HCT116 (cell line): Measurements from ENCODE around the gene MARVELD1. TPM values are rescaled to one million over a fixed set of nuclear protein-coding genes. Genes with fewer than 3 reads are reported as not detected.
A peak's percentile ranks its signal among the peaks of the same experiment; 100 is the strongest.

ENCODE experiments used
- ATAC-seq: fragments of 200-7000 bp; cut with Tn5 transposase; 2 replicates; pipeline ENCODE4 v1.9.1; 2020; ENCODE audit warnings: mild to moderate bottlenecking, moderate library complexity
- BruUV-seq: library from RNA; stranded (reverse); fragments of 400-500 nt; replicated peaks from 2 replicates; lab custom pipeline; 2021; lab: Mats Ljungman, UMichigan
- CTCF ChIA-PET: fragments of 300-600 bp; sonication (Branson Sonifier 250); formaldehyde crosslinking; loops from one replicate; lab custom pipeline; 2021; ENCODE audit warnings: antibody characterized with exemption; lab: Charles Lee
- POLR2A ChIA-PET: fragments of 300-600, 350-600 bp; sonication (Branson Sonifier 250); formaldehyde crosslinking; loops from one replicate; lab custom pipeline; 2021; ENCODE audit warnings: antibody characterized with exemption; lab: Charles Lee
- RAD21 ChIA-PET, 2 experiments: fragments of 300-600 bp; sonication (Branson Sonifier 250); formaldehyde crosslinking; loops; one replicate each; lab custom pipeline; 2023; ENCODE audit warnings: low total read pairs in 2 of 2; ENCODE audit not compliant: uncharacterized antibody in 2 of 2, unreplicated experiment in 2 of 2, low non-redundant PET in 1 of 2; lab: Charles Lee
- DNase-seq: peaks from one replicate; pipeline ENCODE4 v3.0.0-alpha.2; 2010; ENCODE audit warnings: low read depth, low spot score
- H2AFZ ChIP-seq: fragments of 200-600 bp; shearing (Covaris generic), sonication (generic); 2 replicates; pipeline ENCODE4 v1.6.1; 2017; ENCODE audit warnings: low read depth, mixed run types, mixed read lengths, antibody characterized with exemption, low read length; ENCODE audit not compliant: poor library complexity, severe bottlenecking
- H3K27ac ChIP-seq: 2 replicates; pipeline ENCODE4 v1.5.1; 2012; ENCODE audit warnings: low read depth, low read length
- H3K27me3 ChIP-seq: fragments of 200-600 bp; sonication (generic); 2 replicates; pipeline ENCODE4 v1.6.1; 2016; ENCODE audit warnings: mixed run types, low read length, mixed read lengths; ENCODE audit not compliant: insufficient read depth
- H3K36me3 ChIP-seq, 2 experiments: fragments of 200-500 bp in 1 of 2; fragments of 200-600 bp in 1 of 2; sonication (Bioruptor generic) in 1 of 2; sonication (generic) in 1 of 2; 2 replicates each; pipeline versions ENCODE4 v1.5.1 to v1.6.1; 2014 to 2016; ENCODE audit warnings: low read length in 2 of 2, inconsistent platforms in 1 of 2, mixed read lengths in 1 of 2, mixed run types in 1 of 2; ENCODE audit not compliant: insufficient read depth in 2 of 2, control insufficient read depth in 1 of 2
- H3K4me1 ChIP-seq, 2 experiments: fragments of 200-600 bp in 1 of 2; sonication (generic) in 1 of 2; 2 replicates each; pipeline versions ENCODE4 v1.5.1 to v1.6.1; 2012 to 2017; ENCODE audit warnings: low read length in 2 of 2, inconsistent platforms in 1 of 2, mild to moderate bottlenecking in 1 of 2, mixed read lengths in 1 of 2, mixed run types in 1 of 2, moderate library complexity in 1 of 2; ENCODE audit not compliant: insufficient read depth in 2 of 2, control insufficient read depth in 1 of 2
- H3K4me2 ChIP-seq: fragments of 200-600 bp; sonication (generic); 2 replicates; pipeline ENCODE4 v1.6.1; 2017; ENCODE audit warnings: mixed run types, low read length, mixed read lengths
- H3K4me3 ChIP-seq, 2 experiments: fragments of 200-600 bp in 1 of 2; sonication (generic) in 1 of 2; replicated peaks in 1 of 2; 2 replicates each; pipeline ENCODE4 v1.5.1; 2011 to 2016; ENCODE audit warnings: low read length in 2 of 2, control low read depth in 1 of 2, low read depth in 1 of 2, mild to moderate bottlenecking in 1 of 2, mixed read lengths in 1 of 2, mixed run types in 1 of 2
- H3K79me2 ChIP-seq: fragments of 200-600 bp; sonication (generic); 2 replicates; pipeline ENCODE4 v1.6.1; 2017; ENCODE audit warnings: mild to moderate bottlenecking, mixed run types, low read length, moderate library complexity, mixed read lengths; ENCODE audit not compliant: insufficient read depth
- H3K9ac ChIP-seq: fragments of 200-600 bp; sonication (generic); 2 replicates; pipeline ENCODE4 v1.6.1; 2016; ENCODE audit warnings: low read length, mixed read lengths
- H3K9me2 ChIP-seq: fragments of 200-600 bp; sonication (generic), shearing (Covaris generic); 2 replicates; pipeline ENCODE4 v1.6.1; 2017; ENCODE audit warnings: mixed run types, mild to moderate bottlenecking, moderate library complexity; ENCODE audit not compliant: insufficient read depth
- H3K9me3 ChIP-seq, 2 experiments: fragments of 200-500 bp in 1 of 2; fragments of 200-600 bp in 1 of 2; sonication (Bioruptor generic) in 1 of 2; sonication (generic) in 1 of 2; 2 replicates each; pipeline ENCODE4 v1.6.1; 2014 to 2017; ENCODE audit warnings: low read length in 2 of 2, mixed read lengths in 2 of 2, inconsistent platforms in 1 of 2, low read depth in 1 of 2, mild to moderate bottlenecking in 1 of 2, mixed run types in 1 of 2, moderate library complexity in 1 of 2; ENCODE audit not compliant: control insufficient read depth in 1 of 2, insufficient read depth in 1 of 2
- H4K20me1 ChIP-seq: fragments of 200-600 bp; sonication (generic), shearing (Covaris generic); 2 replicates; pipeline ENCODE4 v1.6.1; 2017; ENCODE audit warnings: mixed run types, mild to moderate bottlenecking, moderate library complexity; ENCODE audit not compliant: insufficient read depth
- CBX3 ChIP-seq: IDR thresholded peaks from 2 replicates; pipeline ENCODE4 v1.6.1; 2012; ENCODE audit warnings: low read depth
- CEBPB ChIP-seq: IDR thresholded peaks from 2 replicates; pipeline ENCODE4 v1.6.1; 2012; ENCODE audit warnings: low read depth
- EGR1 ChIP-seq: IDR thresholded peaks from 2 replicates; pipeline ENCODE4 v1.6.1; 2012; ENCODE audit warnings: low read depth
- ELF1 ChIP-seq: IDR thresholded peaks from 2 replicates; pipeline ENCODE4 v1.6.1; 2012; ENCODE audit warnings: low read depth, borderline replicate concordance
- EZH2 ChIP-seq: fragments of 200-600 bp; sonication (generic); IDR thresholded peaks from 2 replicates; pipeline ENCODE4 v1.6.1; 2017; ENCODE audit warnings: antibody characterized with exemption, mixed run types
- EZH2phosphoT487 ChIP-seq: fragments of 200-600 bp; IDR thresholded peaks from 2 replicates; pipeline ENCODE4 v1.6.1; 2018; ENCODE audit warnings: antibody characterized with exemption, borderline replicate concordance
- FOSL1 ChIP-seq: IDR thresholded peaks from 2 replicates; pipeline ENCODE4 v1.6.1; 2012; ENCODE audit warnings: low read depth
- JUND ChIP-seq: IDR thresholded peaks from 2 replicates; pipeline ENCODE4 v1.6.1; 2012
- POLR2A ChIP-seq: IDR thresholded peaks from 2 replicates; pipeline ENCODE4 v1.7.0; 2011; ENCODE audit warnings: borderline replicate concordance; ENCODE audit not compliant: insufficient read depth, insufficient read length; ENCODE audit errors: extremely low read depth
- RAD21 ChIP-seq: IDR thresholded peaks from 2 replicates; pipeline ENCODE4 v1.6.1; 2012; ENCODE audit warnings: low read depth, mild to moderate bottlenecking
- SIN3A ChIP-seq: IDR thresholded peaks from 2 replicates; pipeline ENCODE4 v1.6.1; 2012; ENCODE audit warnings: low read depth
- SP1 ChIP-seq: IDR thresholded peaks from 2 replicates; pipeline ENCODE4 v1.6.1; 2012; ENCODE audit warnings: low read depth
- SRF ChIP-seq: IDR thresholded peaks from 2 replicates; pipeline ENCODE4 v1.6.1; 2012; ENCODE audit warnings: low read depth
- TCF7L2 ChIP-seq: IDR thresholded peaks from 2 replicates; pipeline ENCODE4 v1.7.0; 2011; ENCODE audit warnings: borderline replicate concordance, inconsistent platforms; ENCODE audit not compliant: insufficient read depth, insufficient read length; ENCODE audit errors: extremely low read depth
- YY1 ChIP-seq: IDR thresholded peaks from 2 replicates; pipeline ENCODE4 v1.6.1; 2011; ENCODE audit warnings: low read length, low read depth, moderate library complexity, mild to moderate bottlenecking; ENCODE audit not compliant: insufficient replicate concordance; ENCODE audit errors: extremely low read depth
- ZFX ChIP-seq: fragments of 450-650 bp; IDR thresholded peaks from 2 replicates; pipeline ENCODE4 v1.6.1; 2017
- ZNF274 ChIP-seq: fragments of 200-500 bp; sonication (Bioruptor generic); IDR thresholded peaks from 2 replicates; pipeline ENCODE4 v1.6.1; 2014; ENCODE audit warnings: mild to moderate bottlenecking, low read depth, low read length, inconsistent platforms
- intact Hi-C: fragments of 100-400 bp; cut with micrococcal nuclease; formaldehyde crosslinking; loops from 2 replicates; pipeline ENCODE4 v1.10.0; 2022
- total RNA-seq: library from RNA; stranded (reverse); gene quantifications from one replicate; pipeline ENCODE4 v1.2.1, GENCODE V29; 2021; ENCODE audit not compliant: unreplicated experiment
- TF ChIP-seq, protein P1 (sequence below), 3 experiments: fragments of 200-600 bp in 1 of 3; sonication (generic) in 1 of 3; IDR thresholded peaks in 2 of 3; conservative IDR thresholded peaks in 1 of 3; 2 replicates each; pipeline ENCODE4 v1.5.1; 2012 to 2017; ENCODE audit warnings: low read depth in 2 of 3, low read length in 2 of 3, antibody characterized with exemption in 1 of 3, borderline replicate concordance in 1 of 3, control low read depth in 1 of 3, mild to moderate bottlenecking in 1 of 3, mixed read lengths in 1 of 3, mixed run types in 1 of 3, moderate library complexity in 1 of 3; ENCODE audit not compliant: insufficient read depth in 1 of 3
- TF ChIP-seq, protein P2 (sequence below): IDR thresholded peaks from 2 replicates; pipeline ENCODE4 v1.6.1; 2012; ENCODE audit warnings: low read depth
- TF ChIP-seq, protein P3 (sequence below): IDR thresholded peaks from 2 replicates; pipeline ENCODE4 v1.6.1; 2011; ENCODE audit warnings: mild to moderate bottlenecking, low read length, moderate library complexity; ENCODE audit not compliant: insufficient replicate concordance; ENCODE audit errors: extremely low read depth
- TF ChIP-seq, protein P4 (sequence below): IDR thresholded peaks from 2 replicates; pipeline ENCODE4 v1.6.1; 2012

The MARVELD1 gene
- total RNA-seq, 1 experiment from 2014 or later: 36.1 TPM

DNA sequence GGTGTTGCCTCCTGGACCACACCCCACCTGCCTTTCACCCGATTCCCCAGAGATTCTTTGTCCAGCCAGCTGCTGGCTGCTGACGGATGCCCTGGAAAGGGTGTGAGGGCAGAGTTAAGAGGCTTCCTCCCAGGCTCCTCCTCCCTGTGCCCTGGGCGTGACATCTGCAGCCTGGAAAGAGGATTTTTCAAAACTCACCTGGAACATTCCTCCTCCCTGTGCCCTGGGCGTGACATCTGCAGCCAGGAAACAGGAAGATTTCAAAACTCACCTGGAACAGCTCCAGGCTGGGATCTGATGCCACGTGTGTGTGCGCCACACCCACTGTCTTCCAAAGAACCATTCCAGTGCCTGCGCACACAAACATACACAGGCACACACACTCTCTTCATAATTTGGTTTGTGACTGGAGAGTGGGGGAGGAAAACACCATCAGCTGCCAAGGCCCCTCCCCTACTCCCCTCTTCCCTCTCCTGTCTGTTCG lies 5.2 kb downstream of the MARVELD1 start:
- Histone ChIP-seq H3K9me3 (no peaks in the 10 kb centered on the region), H3K4me1 (peaks cover 32 to 43% of the 10 kb centered on the region in 2 experiments), H3K36me3 (peaks cover 0 to 12% of the 10 kb centered on the region in 2 experiments; a peak in 2 of 4 replicates), H3K9ac (peak overlapping the region; percentile 50), H3K9me2 (no peaks in the 10 kb centered on the region), H3K27me3 (no peaks in the 10 kb centered on the region), H3K4me3 (peak overlapping the region; percentile 11 to 32), H3K4me2 (peak overlapping the region; percentile 75), H4K20me1 (no peaks in the 10 kb centered on the region), H3K79me2 (peaks cover 26% of the 10 kb centered on the region; the same call in 1 of the 2 replicates), H3K27ac (peak overlapping the region; percentile 77), H2AFZ (no peak overlapping the region)
- DNase-seq: peak; percentile 75
- intact Hi-C loops: no loop called here
- ChIA-PET CTCF (interaction anchor here (1.7 to 2.6 kb wide), 5 partner anchors 9 to 184 kb away, joined by 3 to 11 read pairs (median 8); partner anchors contain the start of gene AVPI1), RAD21 (no interaction called here), POLR2A (interaction anchor here (0.7 to 1.2 kb wide), 2 partner anchors 18 to 29 kb away, joined by 3 to 5 read pairs; partner anchors contain the start of gene ZFYVE27)
- BruUV-seq: no TSS peak
- ATAC-seq: peak; percentile 69
- no peak for TF ChIP-seq TCF7L2
- TF ChIP-seq, protein P1, sequence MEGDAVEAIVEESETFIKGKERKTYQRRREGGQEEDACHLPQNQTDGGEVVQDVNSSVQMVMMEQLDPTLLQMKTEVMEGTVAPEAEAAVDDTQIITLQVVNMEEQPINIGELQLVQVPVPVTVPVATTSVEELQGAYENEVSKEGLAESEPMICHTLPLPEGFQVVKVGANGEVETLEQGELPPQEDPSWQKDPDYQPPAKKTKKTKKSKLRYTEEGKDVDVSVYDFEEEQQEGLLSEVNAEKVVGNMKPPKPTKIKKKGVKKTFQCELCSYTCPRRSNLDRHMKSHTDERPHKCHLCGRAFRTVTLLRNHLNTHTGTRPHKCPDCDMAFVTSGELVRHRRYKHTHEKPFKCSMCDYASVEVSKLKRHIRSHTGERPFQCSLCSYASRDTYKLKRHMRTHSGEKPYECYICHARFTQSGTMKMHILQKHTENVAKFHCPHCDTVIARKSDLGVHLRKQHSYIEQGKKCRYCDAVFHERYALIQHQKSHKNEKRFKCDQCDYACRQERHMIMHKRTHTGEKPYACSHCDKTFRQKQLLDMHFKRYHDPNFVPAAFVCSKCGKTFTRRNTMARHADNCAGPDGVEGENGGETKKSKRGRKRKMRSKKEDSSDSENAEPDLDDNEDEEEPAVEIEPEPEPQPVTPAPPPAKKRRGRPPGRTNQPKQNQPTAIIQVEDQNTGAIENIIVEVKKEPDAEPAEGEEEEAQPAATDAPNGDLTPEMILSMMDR (IDR thresholded peaks at IDR 0.05 in 2 of 3, conservative IDR thresholded peaks at IDR 0.05 in 1 of 3; ENCODE audit: borderline replicate concordance in 1 of 3, insufficient read depth in 1 of 3, low read depth in 2 of 3, low read length in 2 of 3): no peak
- TF ChIP-seq, protein P2, sequence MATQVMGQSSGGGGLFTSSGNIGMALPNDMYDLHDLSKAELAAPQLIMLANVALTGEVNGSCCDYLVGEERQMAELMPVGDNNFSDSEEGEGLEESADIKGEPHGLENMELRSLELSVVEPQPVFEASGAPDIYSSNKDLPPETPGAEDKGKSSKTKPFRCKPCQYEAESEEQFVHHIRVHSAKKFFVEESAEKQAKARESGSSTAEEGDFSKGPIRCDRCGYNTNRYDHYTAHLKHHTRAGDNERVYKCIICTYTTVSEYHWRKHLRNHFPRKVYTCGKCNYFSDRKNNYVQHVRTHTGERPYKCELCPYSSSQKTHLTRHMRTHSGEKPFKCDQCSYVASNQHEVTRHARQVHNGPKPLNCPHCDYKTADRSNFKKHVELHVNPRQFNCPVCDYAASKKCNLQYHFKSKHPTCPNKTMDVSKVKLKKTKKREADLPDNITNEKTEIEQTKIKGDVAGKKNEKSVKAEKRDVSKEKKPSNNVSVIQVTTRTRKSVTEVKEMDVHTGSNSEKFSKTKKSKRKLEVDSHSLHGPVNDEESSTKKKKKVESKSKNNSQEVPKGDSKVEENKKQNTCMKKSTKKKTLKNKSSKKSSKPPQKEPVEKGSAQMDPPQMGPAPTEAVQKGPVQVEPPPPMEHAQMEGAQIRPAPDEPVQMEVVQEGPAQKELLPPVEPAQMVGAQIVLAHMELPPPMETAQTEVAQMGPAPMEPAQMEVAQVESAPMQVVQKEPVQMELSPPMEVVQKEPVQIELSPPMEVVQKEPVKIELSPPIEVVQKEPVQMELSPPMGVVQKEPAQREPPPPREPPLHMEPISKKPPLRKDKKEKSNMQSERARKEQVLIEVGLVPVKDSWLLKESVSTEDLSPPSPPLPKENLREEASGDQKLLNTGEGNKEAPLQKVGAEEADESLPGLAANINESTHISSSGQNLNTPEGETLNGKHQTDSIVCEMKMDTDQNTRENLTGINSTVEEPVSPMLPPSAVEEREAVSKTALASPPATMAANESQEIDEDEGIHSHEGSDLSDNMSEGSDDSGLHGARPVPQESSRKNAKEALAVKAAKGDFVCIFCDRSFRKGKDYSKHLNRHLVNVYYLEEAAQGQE: no peak
- no peak for TF ChIP-seq ZFX
- TF ChIP-seq SP1: peak; percentile 89
- TF ChIP-seq ZNF274: no peak
- TF ChIP-seq RAD21: no peak
- TF ChIP-seq EZH2phosphoT487: no peak
- TF ChIP-seq CBX3: peak; percentile 80
- TF ChIP-seq POLR2A: no peak
- TF ChIP-seq SIN3A: peak; percentile 97
- TF ChIP-seq FOSL1: no peak
- TF ChIP-seq, protein P3, sequence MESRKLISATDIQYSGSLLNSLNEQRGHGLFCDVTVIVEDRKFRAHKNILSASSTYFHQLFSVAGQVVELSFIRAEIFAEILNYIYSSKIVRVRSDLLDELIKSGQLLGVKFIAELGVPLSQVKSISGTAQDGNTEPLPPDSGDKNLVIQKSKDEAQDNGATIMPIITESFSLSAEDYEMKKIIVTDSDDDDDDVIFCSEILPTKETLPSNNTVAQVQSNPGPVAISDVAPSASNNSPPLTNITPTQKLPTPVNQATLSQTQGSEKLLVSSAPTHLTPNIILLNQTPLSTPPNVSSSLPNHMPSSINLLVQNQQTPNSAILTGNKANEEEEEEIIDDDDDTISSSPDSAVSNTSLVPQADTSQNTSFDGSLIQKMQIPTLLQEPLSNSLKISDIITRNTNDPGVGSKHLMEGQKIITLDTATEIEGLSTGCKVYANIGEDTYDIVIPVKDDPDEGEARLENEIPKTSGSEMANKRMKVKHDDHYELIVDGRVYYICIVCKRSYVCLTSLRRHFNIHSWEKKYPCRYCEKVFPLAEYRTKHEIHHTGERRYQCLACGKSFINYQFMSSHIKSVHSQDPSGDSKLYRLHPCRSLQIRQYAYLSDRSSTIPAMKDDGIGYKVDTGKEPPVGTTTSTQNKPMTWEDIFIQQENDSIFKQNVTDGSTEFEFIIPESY: no peak
- peak; percentile 97 for TF ChIP-seq CEBPB
- TF ChIP-seq EZH2: no peak
- no peak for TF ChIP-seq SRF
- TF ChIP-seq, protein P4, sequence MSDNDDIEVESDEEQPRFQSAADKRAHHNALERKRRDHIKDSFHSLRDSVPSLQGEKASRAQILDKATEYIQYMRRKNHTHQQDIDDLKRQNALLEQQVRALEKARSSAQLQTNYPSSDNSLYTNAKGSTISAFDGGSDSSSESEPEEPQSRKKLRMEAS: peak; percentile 98
- TF ChIP-seq JUND: peak; percentile 52; the same call in 1 of the 2 replicates
- TF ChIP-seq ELF1: no peak
- peak; percentile 23 for TF ChIP-seq YY1
- no peak for TF ChIP-seq EGR1
